ENCODE results near the gene SPOCK3.
"Not testable (repeated sequence)": the region's sequence is repeated elsewhere in the genome, so short reads cannot be mapped to it uniquely, and the experiment has no call there.

SPOCK3 gene

GRCh38 chr4:167234316-167234881 lies at the start of gene SPOCK3:
Gene SPOCK3, minus strand, starts transcription at chr4:167234494.
- peak; percentile 6 for DNase-seq

GRCh38 chr4:167282171-167282864 lies 48.0 kb upstream of the SPOCK3 start:
- DNase-seq, result peak; percentile 8

- DNase-seq, result not testable (repeated sequence)
Observed at GRCh38 chr4:167281545-167281944, 47.3 kb upstream of the SPOCK3 start.

- no peak for DNase-seq
Observed at GRCh38 chr4:167274351-167274750, 40.1 kb upstream of the SPOCK3 start.

GRCh38 chr4:167265231-167265630 lies 30.9 kb upstream of the SPOCK3 start:
- no peak for DNase-seq

- no peak for DNase-seq
Observed at GRCh38 chr4:167248271-167248670, 14.0 kb upstream of the SPOCK3 start.

GRCh38 chr4:167239627-167240026 lies 5.3 kb upstream of the SPOCK3 start:
- DNase-seq, result no peak

- no peak for DNase-seq
Observed at GRCh38 chr4:167238226-167238625, 3.9 kb upstream of the SPOCK3 start.

GRCh38 chr4:167233685-167234315 lies 494 bp downstream of the SPOCK3 start:
- DNase-seq, result peak; percentile 21

- no peak for DNase-seq
Observed at GRCh38 chr4:167232805-167233684, 1.2 kb downstream of the SPOCK3 start.

GRCh38 chr4:167230744-167231143 lies 3.5 kb downstream of the SPOCK3 start:
- no peak for DNase-seq

GRCh38 chr4:167222099-167222498 lies 12.2 kb downstream of the SPOCK3 start:
- peak; percentile 38 for DNase-seq

GRCh38 chr4:167221084-167221483 lies 13.2 kb downstream of the SPOCK3 start:
- DNase-seq, result no peak

GRCh38 chr4:167218022-167218608 lies 16.2 kb downstream of the SPOCK3 start:
- no peak for DNase-seq

GRCh38 chr4:167216783-167217182 lies 17.5 kb downstream of the SPOCK3 start:
- no peak for DNase-seq

GRCh38 chr4:167210166-167210565 lies 24.1 kb downstream of the SPOCK3 start:
- DNase-seq, result no peak

- no peak for DNase-seq
Observed at GRCh38 chr4:167196344-167197012, 37.8 kb downstream of the SPOCK3 start.

GRCh38 chr4:167190379-167190778 lies 43.9 kb downstream of the SPOCK3 start:
- DNase-seq, result no peak

- no peak for DNase-seq
Observed at GRCh38 chr4:167185465-167185864, 48.8 kb downstream of the SPOCK3 start.

- DNase-seq, result no peak
Observed at GRCh38 chr4:167183036-167183435, 51.3 kb downstream of the SPOCK3 start.

GRCh38 chr4:167177925-167178324 lies 56.4 kb downstream of the SPOCK3 start:
- DNase-seq, result no peak

- DNase-seq, result no peak
Observed at GRCh38 chr4:167176723-167177367, 57.4 kb downstream of the SPOCK3 start.
